IPS-20b (cell line): ENCODE data around the gene STK4.
"Not testable (repeated sequence)": the region's sequence is repeated elsewhere in the genome, so short reads cannot be mapped to it uniquely, and the experiment has no call there.

Experiments used
- H3K27ac ChIP-seq: one replicate; pipeline ENCODE4 v1.5.1; 2013; ENCODE audit warnings: low read length
- H3K27me3 ChIP-seq: 2 replicates; pipeline ENCODE4 v1.6.1; 2013; ENCODE audit warnings: mild to moderate bottlenecking, low read length, inconsistent platforms; ENCODE audit not compliant: insufficient read depth
- H3K36me3 ChIP-seq: 2 replicates; pipeline ENCODE4 v1.6.1; 2013; ENCODE audit warnings: low read depth, mild to moderate bottlenecking, inconsistent platforms, low read length, moderate library complexity; ENCODE audit not compliant: insufficient read depth
- H3K4me1 ChIP-seq: 2 replicates; pipeline ENCODE4 v1.6.1; 2013; ENCODE audit warnings: mild to moderate bottlenecking, control low read depth, inconsistent platforms, low read length, moderate library complexity; ENCODE audit not compliant: insufficient read depth
- H3K4me3 ChIP-seq: 2 replicates; pipeline ENCODE4 v1.5.1; 2013; ENCODE audit warnings: mild to moderate bottlenecking, low read length, inconsistent platforms
- H3K9ac ChIP-seq: 2 replicates; pipeline ENCODE4 v1.6.1; 2013; ENCODE audit warnings: low read depth, mild to moderate bottlenecking, inconsistent platforms, low read length, moderate library complexity
- H3K9me3 ChIP-seq: 2 replicates; pipeline ENCODE4 v1.6.1; 2013; ENCODE audit warnings: mild to moderate bottlenecking, low read depth, low read length, inconsistent platforms; ENCODE audit not compliant: insufficient read depth

Gene STK4

DNA sequence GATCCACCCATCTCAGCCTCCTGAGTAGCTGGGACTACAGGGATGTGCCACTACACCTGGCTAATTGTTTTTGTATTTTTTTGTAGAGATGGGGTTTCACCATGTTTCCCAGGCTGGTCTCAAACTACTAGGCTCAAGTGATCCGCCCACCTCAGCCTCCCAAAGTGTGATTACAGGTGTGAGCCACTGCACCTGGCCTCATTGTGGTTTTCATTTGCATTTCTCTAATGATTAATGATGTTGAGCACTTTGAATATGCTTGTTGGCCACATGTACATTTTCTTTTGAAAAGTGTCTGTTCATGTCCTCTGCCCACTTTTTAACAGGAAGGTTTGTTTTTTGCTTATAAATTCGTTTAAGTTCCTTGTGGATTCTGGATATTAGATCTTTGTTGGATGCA lies 96.8 kb downstream of the STK4 start:
- H3K27me3 ChIP-seq, H3K4me3 ChIP-seq, H3K36me3 ChIP-seq, H3K4me1 ChIP-seq, H3K9me3 ChIP-seq, H3K27ac ChIP-seq, H3K9ac ChIP-seq: not testable (repeated sequence)

DNA sequence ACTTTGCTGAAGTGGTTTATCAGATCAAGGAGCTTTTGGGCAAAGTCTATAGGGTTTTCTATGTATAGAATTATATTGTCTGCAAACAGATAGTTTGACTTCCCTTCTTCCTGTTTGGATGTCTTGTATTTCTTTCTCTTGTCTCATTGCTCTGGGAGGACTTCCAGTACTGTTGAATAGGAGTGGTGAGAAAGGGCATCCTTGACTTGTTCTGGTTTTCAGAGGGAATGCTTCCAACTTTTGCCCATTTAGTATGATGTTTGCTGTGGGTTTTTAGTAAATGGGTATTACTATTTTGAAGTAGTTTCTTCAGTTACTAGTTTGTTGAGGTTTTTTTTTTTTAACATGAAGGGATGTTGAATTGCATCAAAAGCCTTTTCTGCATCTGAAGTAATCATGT lies 98.5 kb downstream of the STK4 start:
- Histone ChIP-seq H3K4me3 (no peak overlapping the region), H3K9ac (no peak overlapping the region), H3K36me3 (no peaks in the 10 kb centered on the region), H3K9me3 (no peaks in the 10 kb centered on the region), H3K27me3 (no peaks in the 10 kb centered on the region), H3K27ac (no peak overlapping the region), H3K4me1 (no peaks in the 10 kb centered on the region; the same call in 1 of the 2 replicates)

- Histone ChIP-seq H3K4me3 (no peak overlapping the region), H3K9ac (no peak overlapping the region), H3K36me3 (no peaks in the 10 kb centered on the region), H3K4me1 (no peaks in the 10 kb centered on the region), H3K9me3 (no peaks in the 10 kb centered on the region), H3K27ac (no peak overlapping the region), H3K27me3 (no peaks in the 10 kb centered on the region)
These were observed 100.1 kb downstream of the STK4 start for GRCh38 chr20:45066372-45066771.

GRCh38 chr20:45067087-45067486 lies 100.8 kb downstream of the STK4 start:
- Histone ChIP-seq H3K27me3 (no peaks in the 10 kb centered on the region), H3K4me1 (no peaks in the 10 kb centered on the region), H3K9ac (no peak overlapping the region), H3K36me3 (no peaks in the 10 kb centered on the region), H3K9me3 (no peaks in the 10 kb centered on the region), H3K4me3 (no peak overlapping the region), H3K27ac (no peak overlapping the region)

- Histone ChIP-seq H3K9me3 (no peaks in the 10 kb centered on the region), H3K36me3 (no peaks in the 10 kb centered on the region), H3K27ac (no peak overlapping the region), H3K4me1 (no peaks in the 10 kb centered on the region), H3K4me3 (no peak overlapping the region), H3K27me3 (no peaks in the 10 kb centered on the region), H3K9ac (no peak overlapping the region)
These were observed 101.2 kb downstream of the STK4 start for GRCh38 chr20:45067558-45067957.

GRCh38 chr20:45069261-45069660 lies 102.9 kb downstream of the STK4 start:
- Histone ChIP-seq H3K9me3 (no peaks in the 10 kb centered on the region), H3K4me1 (no peaks in the 10 kb centered on the region), H3K27ac (no peak overlapping the region), H3K4me3 (no peak overlapping the region), H3K9ac (no peak overlapping the region), H3K36me3 (no peaks in the 10 kb centered on the region), H3K27me3 (no peaks in the 10 kb centered on the region)

DNA sequence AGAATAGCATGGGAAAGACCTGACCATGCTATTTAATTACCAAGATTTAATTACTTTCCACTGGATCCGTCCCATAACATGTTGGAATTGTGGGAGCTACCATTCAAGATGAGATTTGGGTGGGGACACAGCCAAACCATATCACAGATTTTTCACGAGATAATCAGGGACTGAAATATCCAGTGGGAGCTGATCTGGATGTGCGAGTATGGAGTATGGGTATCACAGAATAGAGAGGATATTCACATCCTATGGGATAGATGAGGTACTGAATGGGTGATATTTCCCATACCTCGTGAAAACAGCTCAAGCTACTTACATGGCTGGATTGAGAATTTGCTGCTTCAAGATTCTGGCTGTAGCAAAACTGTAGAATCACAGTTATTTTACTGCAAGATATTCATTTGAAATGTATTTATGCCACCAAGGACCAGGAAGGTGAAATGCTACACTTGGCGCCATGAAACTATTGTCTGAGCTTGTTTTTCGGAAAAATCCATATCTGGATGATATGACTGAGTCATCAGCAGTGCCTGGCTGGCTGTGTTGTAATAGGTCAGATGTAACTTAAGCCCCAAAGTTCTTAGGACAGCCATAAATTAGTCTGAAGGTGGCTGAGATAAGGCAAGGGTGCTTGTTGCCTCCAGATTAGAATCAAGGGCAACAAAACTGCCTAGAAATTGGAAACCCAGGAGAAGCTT lies 104.8 kb downstream of the STK4 start:
- Histone ChIP-seq H3K27me3 (no peaks in the 10 kb centered on the region), H3K27ac (no peak overlapping the region), H3K4me1 (no peaks in the 10 kb centered on the region), H3K36me3 (peaks cover 14% of the 10 kb centered on the region), H3K9ac (no peak overlapping the region), H3K4me3 (no peak overlapping the region), H3K9me3 (no peaks in the 10 kb centered on the region)

- no peaks in the 10 kb centered on the region for H3K27me3 ChIP-seq
- H3K9ac ChIP-seq: no peak overlapping the region
- no peak overlapping the region for H3K27ac ChIP-seq
- no peaks in the 10 kb centered on the region for H3K9me3 ChIP-seq
- peaks cover 17% of the 10 kb centered on the region for H3K36me3 ChIP-seq
- H3K4me3 ChIP-seq: no peak overlapping the region
- peaks cover 8% of the 10 kb centered on the region for H3K4me1 ChIP-seq
These were observed 105.8 kb downstream of the STK4 start for GRCh38 chr20:45072066-45072465.

DNA sequence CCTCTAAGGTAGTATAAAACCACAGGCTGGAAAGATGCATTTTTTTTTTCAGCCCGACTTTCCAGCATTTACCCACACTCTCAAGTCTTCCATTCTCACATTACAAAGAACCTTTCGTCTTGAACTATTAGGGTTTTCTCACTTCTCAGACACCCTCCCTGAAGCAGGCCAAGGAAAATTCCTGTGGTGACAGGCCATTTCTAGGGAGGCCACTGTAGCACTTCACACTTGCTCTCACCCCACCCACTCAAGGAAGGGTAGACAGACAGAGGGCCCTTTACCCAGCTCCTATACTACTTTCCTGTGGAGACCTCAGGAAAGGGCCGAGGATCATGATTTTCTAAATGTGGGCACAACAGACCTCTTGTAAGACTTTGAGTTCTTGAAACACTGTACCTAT lies 106.9 kb downstream of the STK4 start:
- Histone ChIP-seq H3K36me3 (peaks cover 23% of the 10 kb centered on the region), H3K9ac (no peak overlapping the region), H3K4me1 (peaks cover 9% of the 10 kb centered on the region), H3K27me3 (no peaks in the 10 kb centered on the region), H3K27ac (no peak overlapping the region), H3K4me3 (no peak overlapping the region), H3K9me3 (no peaks in the 10 kb centered on the region)

DNA sequence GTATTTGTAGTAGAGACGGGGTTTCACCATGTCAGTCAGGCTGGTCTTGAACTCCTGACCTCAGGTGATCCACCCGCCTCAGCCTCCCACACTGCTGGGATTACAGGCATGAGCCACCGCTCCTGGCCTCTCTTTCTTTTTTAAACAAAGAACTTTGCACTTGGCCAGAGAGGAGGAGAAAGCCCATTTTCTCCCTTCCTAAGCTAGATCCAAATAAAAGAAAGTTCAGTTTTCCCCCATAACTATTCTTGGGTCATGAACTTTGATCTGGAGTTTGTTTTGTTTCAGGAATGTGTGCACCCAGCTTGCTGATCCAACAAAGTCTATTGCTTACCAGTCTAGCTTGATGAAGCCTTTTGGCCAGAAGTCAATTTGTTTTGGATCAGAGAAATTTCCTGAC lies 111.2 kb downstream of the STK4 start:
- H3K9me3 ChIP-seq: peaks cover 4% of the 10 kb centered on the region; the same call in 1 of the 2 replicates
- H3K27ac ChIP-seq: no peak overlapping the region
- H3K4me3 ChIP-seq: no peak overlapping the region
- no peaks in the 10 kb centered on the region for H3K27me3 ChIP-seq
- H3K9ac ChIP-seq: no peak overlapping the region
- peaks cover 56% of the 10 kb centered on the region for H3K36me3 ChIP-seq
- peaks cover 9% of the 10 kb centered on the region for H3K4me1 ChIP-seq

DNA sequence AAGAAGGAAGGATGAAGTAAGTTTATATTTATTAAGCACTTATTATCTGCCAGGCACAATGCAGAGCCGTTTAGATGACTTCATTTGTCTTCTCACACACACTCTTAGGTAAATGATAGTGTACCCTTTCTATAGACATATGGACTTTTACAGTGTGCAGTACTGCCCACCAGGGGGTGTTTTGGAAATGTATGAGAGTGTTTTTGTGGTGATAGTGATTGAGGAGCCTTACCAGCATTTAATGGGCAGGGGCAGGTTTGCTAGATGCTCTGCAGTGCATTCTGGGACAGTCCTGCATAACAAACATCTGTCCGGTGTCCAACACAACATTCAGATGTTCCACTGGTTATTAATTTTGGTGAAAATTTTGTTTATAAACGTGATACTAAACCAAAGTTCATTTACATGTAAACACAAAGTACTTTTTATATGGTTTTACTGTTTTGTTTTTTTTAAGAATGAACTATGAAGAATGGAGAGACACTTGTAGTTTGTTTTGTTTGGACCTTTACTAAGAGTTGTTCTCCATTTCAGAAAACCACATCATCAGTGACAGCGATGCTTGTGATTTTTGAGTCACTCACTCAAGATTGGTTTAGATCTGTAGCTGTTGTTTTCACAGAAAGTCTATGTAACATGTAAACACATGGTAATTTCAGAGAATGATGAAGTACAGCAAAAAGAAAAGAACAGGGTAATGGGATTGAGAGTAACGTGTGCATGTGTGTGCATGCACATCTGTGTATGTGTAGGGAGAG lies 114.7 kb downstream of the STK4 start:
- Histone ChIP-seq H3K9me3 (peaks cover 5% of the 10 kb centered on the region; the same call in 1 of the 2 replicates), H3K27me3 (no peaks in the 10 kb centered on the region), H3K9ac (no peak overlapping the region), H3K4me3 (no peak overlapping the region), H3K27ac (no peak overlapping the region), H3K36me3 (peaks cover 48% of the 10 kb centered on the region), H3K4me1 (peaks cover 9% of the 10 kb centered on the region)

GRCh38 chr20:45082468-45082867 lies 116.2 kb downstream of the STK4 start:
- Histone ChIP-seq H3K36me3 (peaks cover 44% of the 10 kb centered on the region), H3K27ac (no peak overlapping the region), H3K27me3 (no peaks in the 10 kb centered on the region), H3K9ac (no peak overlapping the region), H3K9me3 (peaks cover 5% of the 10 kb centered on the region; the same call in 1 of the 2 replicates), H3K4me1 (no peaks in the 10 kb centered on the region), H3K4me3 (no peak overlapping the region)
